ENCODE data around the gene PARL.
A peak's percentile ranks its signal among the peaks of the same experiment; 100 is the strongest.

PARL gene

GRCh38 chr3:183911763-183912506 lies 27.3 kb upstream of the PARL start:
- no peak for ATAC-seq
- no peaks in the 10 kb centered on the region for H3K27me3 Mint-ChIP-seq
- no peak for DNase-seq
- H3K4me1 Mint-ChIP-seq, result no peaks in the 10 kb centered on the region
- H3K9me3 Mint-ChIP-seq, result no peaks in the 10 kb centered on the region
- H3K27ac Mint-ChIP-seq, result no peak overlapping the region
- no peak overlapping the region for H3K4me3 Mint-ChIP-seq

- Mint-ChIP-seq H3K27me3 (no peaks in the 10 kb centered on the region), H3K9me3 (no peaks in the 10 kb centered on the region), H3K27ac (peak overlapping the region in 1 of 2 donors; percentile 12), H3K4me1 (no peaks in the 10 kb centered on the region), H3K4me3 (no peak overlapping the region)
- peak; percentile 31 for ATAC-seq
- DNase-seq, result no peak
These were observed 26.4 kb upstream of the PARL start for GRCh38 chr3:183911087-183911486.

DNA sequence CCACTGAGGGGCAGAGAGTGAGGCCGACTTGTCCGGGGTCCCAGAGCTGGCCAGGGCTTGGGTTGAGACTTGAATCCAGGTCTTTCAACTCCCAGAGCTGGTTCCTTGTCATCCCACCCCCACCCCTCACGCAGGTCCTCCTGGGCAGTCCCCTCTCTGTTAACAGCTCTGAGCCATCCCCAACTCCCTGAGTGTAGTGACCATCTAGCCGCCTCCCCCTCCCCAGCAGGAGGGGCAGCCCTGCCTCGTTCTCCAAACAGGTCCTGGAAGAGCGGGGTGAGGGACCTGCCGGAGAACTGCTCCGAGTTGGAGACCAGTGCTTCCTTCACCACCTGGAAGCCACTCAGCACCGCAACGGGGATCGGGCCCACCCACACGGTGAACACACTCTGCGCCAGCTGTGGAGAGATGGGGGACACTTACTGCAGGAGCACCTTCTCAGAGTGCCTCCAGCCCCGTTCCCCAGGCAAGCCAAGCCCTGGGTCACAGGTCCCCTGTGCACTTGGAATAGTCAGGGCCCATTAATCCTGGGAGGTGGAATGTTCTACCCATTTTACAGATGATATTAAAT lies 24.4 kb upstream of the PARL start:
- Mint-ChIP-seq H3K4me1 (no peaks in the 10 kb centered on the region), H3K27me3 (no peaks in the 10 kb centered on the region), H3K4me3 (no peak overlapping the region), H3K27ac (no peak overlapping the region), H3K9me3 (no peaks in the 10 kb centered on the region)
- DNase-seq (no peak), ATAC-seq (no peak)

DNA sequence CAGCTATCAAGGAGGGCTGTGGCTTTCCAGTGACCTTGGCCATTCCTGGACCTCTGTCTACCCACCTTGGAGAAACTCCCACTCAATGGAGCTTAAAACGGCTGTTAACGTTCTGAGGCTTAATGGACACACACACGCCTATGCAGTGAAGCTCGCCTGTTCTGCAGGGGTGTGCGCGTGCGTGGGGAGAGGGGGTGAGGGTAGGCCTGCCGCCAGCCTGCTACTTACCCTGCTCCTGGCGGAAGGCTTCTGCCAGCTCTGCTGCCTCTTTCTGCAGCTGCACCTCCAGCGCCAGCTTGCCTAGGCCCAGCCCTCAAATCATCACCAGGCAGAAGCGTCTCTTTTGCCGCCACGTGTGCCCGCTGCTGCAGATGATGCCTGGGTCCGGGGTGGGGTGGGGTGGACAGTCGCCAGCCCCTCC lies 23.2 kb upstream of the PARL start:
- Mint-ChIP-seq H3K9me3 (no peaks in the 10 kb centered on the region), H3K4me3 (no peak overlapping the region), H3K27me3 (no peaks in the 10 kb centered on the region), H3K4me1 (no peaks in the 10 kb centered on the region), H3K27ac (no peak overlapping the region)
- ATAC-seq (no peak), DNase-seq (no peak)

DNA sequence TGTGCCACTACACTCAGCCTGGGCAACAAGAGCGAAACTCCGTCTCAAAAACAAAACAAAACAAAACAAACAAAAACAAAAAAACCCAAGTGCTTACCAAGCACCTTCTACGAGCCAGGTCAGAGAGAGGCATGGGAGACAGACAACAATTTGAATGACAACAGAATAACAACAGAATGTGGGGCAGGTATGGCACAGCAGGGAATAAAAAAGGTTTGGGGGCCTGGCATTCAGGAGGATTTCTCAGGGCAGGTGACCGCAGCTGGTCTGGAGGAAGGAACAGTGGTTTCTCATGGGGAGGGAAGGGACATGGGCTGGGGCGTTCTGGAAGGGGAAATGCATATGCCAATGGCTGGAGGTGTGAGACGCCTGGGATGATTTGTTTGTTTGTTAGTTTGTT lies 22.5 kb upstream of the PARL start:
- H3K9me3 Mint-ChIP-seq, result no peaks in the 10 kb centered on the region
- H3K4me3 Mint-ChIP-seq, result no peak overlapping the region
- H3K27me3 Mint-ChIP-seq, result no peaks in the 10 kb centered on the region
- no peaks in the 10 kb centered on the region for H3K4me1 Mint-ChIP-seq
- H3K27ac Mint-ChIP-seq, result no peak overlapping the region
- DNase-seq (no peak), ATAC-seq (no peak)

GRCh38 chr3:183906234-183906921 lies 21.7 kb upstream of the PARL start:
- H3K4me3 Mint-ChIP-seq, result no peak overlapping the region
- no peaks in the 10 kb centered on the region for H3K4me1 Mint-ChIP-seq
- no peak for DNase-seq
- H3K9me3 Mint-ChIP-seq, result no peaks in the 10 kb centered on the region
- H3K27ac Mint-ChIP-seq, result peak overlapping the region in 1 of 2 donors; percentile 79
- ATAC-seq, result no peak
- H3K27me3 Mint-ChIP-seq, result no peaks in the 10 kb centered on the region

GRCh38 chr3:183904833-183905780 lies 20.4 kb upstream of the PARL start:
- DNase-seq, result no peak
- no peak overlapping the region for H3K27ac Mint-ChIP-seq
- peaks cover 7% of the 10 kb centered on the region for H3K27me3 Mint-ChIP-seq
- ATAC-seq, result no peak
- H3K9me3 Mint-ChIP-seq, result peaks cover 0 to 4% of the 10 kb centered on the region in 2 donors
- no peak overlapping the region for H3K4me3 Mint-ChIP-seq
- H3K4me1 Mint-ChIP-seq, result no peaks in the 10 kb centered on the region

GRCh38 chr3:183898028-183898431 lies 13.3 kb upstream of the PARL start:
- Mint-ChIP-seq H3K27me3 (peaks cover 26% of the 10 kb centered on the region), H3K4me1 (peaks cover 9% of the 10 kb centered on the region), H3K4me3 (no peak overlapping the region), H3K9me3 (peaks cover 0 to 5% of the 10 kb centered on the region in 2 donors), H3K27ac (no peak overlapping the region)
- DNase-seq, result no peak
- peak; percentile 51 for ATAC-seq

DNA sequence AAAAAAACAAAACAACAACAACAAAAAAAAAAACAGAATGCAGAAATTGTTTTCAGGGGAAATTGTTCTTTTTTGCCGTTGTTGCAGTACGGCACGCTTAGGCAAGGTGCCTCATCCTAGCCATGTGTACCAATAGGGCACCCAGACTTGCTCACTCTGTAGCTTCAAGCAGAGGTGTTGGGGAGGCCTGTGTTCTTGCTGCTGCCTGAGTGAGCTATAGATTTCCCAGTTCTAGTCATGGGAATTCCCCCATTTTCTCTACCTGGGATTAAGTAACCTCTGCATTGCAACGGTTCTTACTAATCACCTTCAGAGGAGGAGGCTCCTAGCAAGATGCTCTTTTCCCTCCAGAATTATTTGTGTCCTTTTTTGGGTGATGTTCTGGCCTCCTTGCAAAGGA lies 12.9 kb upstream of the PARL start:
- Mint-ChIP-seq H3K27ac (no peak overlapping the region), H3K4me1 (peaks cover 9% of the 10 kb centered on the region), H3K9me3 (peaks cover 0 to 5% of the 10 kb centered on the region in 2 donors), H3K27me3 (peaks cover 30% of the 10 kb centered on the region), H3K4me3 (no peak overlapping the region)
- DNase-seq (no peak), ATAC-seq (peak; percentile 72)

DNA sequence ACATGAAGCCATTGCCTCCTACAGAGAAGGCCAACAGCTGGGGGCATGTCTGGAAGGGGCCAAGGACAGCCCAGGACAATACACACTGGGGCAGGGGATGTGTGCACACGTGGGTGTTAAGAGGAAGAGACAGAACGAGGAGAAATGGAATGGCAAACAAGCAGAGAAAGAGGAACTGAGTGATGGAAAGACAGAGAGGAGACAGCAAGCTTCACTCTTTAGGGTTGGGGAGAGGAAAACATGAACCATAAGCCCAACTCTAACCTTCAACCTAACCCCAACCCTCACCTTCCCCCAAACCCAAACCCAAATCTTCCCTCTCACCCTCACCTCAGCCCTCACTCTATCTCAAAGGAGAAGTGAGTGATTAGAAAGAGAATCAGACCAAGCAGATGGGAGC lies 11.9 kb upstream of the PARL start:
- H3K27me3 Mint-ChIP-seq, result peaks cover 32% of the 10 kb centered on the region
- H3K27ac Mint-ChIP-seq, result peak overlapping the region in 1 of 2 donors; percentile 90
- ATAC-seq (no peak), DNase-seq (no peak)
- no peak overlapping the region for H3K4me3 Mint-ChIP-seq
- peaks cover 9% of the 10 kb centered on the region for H3K4me1 Mint-ChIP-seq
- peaks cover 0 to 5% of the 10 kb centered on the region in 2 donors for H3K9me3 Mint-ChIP-seq

DNA sequence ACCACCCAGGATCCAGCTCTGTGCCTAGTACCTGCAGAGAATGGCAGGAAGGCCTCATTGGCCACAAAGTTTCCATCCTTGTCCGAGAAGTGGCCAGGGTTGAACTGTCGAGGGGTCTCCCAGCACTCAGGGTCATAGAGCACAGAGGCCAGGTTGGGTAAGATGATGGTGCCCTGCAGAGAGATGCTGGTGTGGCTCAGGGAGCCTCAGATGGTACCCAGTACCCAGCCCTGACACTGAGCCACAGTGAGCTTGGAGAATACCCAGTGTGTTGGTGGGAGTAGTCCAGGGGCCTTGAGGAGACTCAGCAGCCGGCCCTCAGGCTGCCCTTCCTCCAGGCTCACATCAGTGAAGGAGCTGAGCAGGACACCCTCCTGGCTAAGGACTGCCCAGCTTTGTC lies 11.5 kb upstream of the PARL start:
- H3K4me1 Mint-ChIP-seq, result peaks cover 9% of the 10 kb centered on the region
- H3K9me3 Mint-ChIP-seq, result peaks cover 0 to 5% of the 10 kb centered on the region in 2 donors
- ATAC-seq (no peak), DNase-seq (no peak)
- H3K4me3 Mint-ChIP-seq, result no peak overlapping the region
- no peak overlapping the region for H3K27ac Mint-ChIP-seq
- peaks cover 32% of the 10 kb centered on the region for H3K27me3 Mint-ChIP-seq

- no peak for ATAC-seq
- Mint-ChIP-seq H3K9me3 (peaks cover 0 to 5% of the 10 kb centered on the region in 2 donors), H3K4me3 (no peak overlapping the region), H3K27ac (no peak overlapping the region), H3K4me1 (peaks cover 9% of the 10 kb centered on the region), H3K27me3 (peaks cover 31% of the 10 kb centered on the region)
- no peak for DNase-seq
These were observed 11.1 kb upstream of the PARL start for GRCh38 chr3:183895774-183896173.

DNA sequence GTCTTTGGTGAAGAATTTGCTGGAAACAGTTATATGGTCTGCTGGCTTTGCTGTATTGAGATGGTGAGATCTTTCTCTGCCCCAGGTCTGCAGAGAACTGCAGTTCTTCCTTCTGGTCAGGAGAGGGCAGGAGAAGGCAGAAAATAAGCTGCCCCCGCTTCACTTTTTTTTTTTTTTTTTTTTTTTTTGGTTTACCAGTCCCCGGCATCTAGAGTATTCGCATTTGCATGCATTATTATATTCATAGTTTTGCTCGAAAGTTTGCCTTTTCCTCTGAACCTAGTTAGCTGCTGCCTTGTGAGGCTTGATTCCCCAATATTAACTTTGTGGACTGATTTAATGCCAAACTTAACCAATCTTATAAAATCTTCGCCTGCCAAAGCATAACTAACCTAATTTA lies 10.6 kb upstream of the PARL start:
- peak; percentile 36 to 42 for DNase-seq
- ATAC-seq, result peak; percentile 77

DNA sequence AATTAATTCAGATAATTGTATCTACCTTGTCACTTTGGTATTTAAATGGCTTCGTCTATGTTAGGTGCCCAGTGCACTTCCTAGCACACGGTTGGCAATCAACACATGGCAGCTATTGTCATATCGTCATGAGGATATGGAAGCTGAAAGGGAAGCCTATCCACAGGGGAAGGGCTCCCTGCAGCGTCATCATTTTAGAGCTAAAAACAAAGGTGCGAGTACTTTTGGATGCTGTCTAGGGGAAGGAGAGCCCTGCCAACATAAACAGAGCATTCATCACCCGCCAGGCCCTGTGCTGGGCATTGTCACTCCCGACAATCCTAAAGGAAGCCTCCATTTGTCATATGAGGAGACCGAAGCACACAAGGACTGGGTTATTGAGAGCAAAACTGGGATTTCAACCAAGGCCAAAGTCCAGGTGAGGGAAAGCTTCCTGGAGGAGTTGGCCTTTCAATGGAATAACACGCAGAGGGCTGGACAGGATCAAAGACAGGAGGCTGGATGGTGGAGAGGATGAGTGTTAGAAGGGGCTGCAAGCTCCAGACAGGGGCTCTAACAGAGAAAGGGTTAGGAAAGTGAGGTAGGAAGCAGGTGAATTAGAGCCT lies 8.0 kb upstream of the PARL start:
- Mint-ChIP-seq H3K27me3 (peaks cover 7% of the 10 kb centered on the region), H3K4me3 (no peak overlapping the region), H3K9me3 (no peaks in the 10 kb centered on the region), H3K4me1 (peaks cover 5% of the 10 kb centered on the region), H3K27ac (peak overlapping the region in 1 of 2 donors; percentile 22)
- ATAC-seq, result no peak
- no peak for DNase-seq

More for the DNA sequence above, 10.6 kb upstream of the PARL start:
- H3K4me3 Mint-ChIP-seq, result no peak overlapping the region
- peaks cover 0 to 3% of the 10 kb centered on the region in 2 donors for H3K9me3 Mint-ChIP-seq
- H3K4me1 Mint-ChIP-seq, result peaks cover 9% of the 10 kb centered on the region
- no peak overlapping the region for H3K27ac Mint-ChIP-seq
- peaks cover 26% of the 10 kb centered on the region for H3K27me3 Mint-ChIP-seq

DNA sequence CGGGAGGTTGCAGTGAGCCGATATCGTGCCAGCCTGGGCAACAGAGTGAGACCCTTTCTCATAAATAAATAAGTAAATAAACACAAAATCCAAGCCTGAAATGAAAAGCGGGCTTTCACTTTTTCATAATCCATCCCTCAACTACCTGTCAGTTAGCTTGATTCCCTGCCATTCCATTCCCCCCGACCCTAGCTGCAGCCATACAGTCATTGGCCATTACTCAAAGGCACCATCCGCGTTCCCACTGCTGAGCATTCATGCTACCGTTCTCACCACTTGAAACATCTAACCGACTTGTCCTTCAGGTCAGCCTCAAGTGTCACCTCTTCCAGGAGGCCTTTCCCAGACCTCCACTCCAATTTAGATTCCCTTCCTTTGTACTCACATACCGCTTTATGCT lies 1.1 kb upstream of the PARL start:
- ATAC-seq, result no peak
- Mint-ChIP-seq H3K9me3 (no peaks in the 10 kb centered on the region), H3K4me1 (peaks cover 28% of the 10 kb centered on the region), H3K4me3 (peak overlapping the region; percentile 51 to 56), H3K27ac (no peak overlapping the region), H3K27me3 (no peaks in the 10 kb centered on the region)
- DNase-seq, result no peak
